ENCODE results near the gene GUCY1A2. TPM values are rescaled to one million over a fixed set of nuclear protein-coding genes. Genes with fewer than 3 reads are reported as not detected.

The GUCY1A2 gene
- total RNA-seq, 1 experiment from 2014 or later: 0.55 TPM

DNA sequence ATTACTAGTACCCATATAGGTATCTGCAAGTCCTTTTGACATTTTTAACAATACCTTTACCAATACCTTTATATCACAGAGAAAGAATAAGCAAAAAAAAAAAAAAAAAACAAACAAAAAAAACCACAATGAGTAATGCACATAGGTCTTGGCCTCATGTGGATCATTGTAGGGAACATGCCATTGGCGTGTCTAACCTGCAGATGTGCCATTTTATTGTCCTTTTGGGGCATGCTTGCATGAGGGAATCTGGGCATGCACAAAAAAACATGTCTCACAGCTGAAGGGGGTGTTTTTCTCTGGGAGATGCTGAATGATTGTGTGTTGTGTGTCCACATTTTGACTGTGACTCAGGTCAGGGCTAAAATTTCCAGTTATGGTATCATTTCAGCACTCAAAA is 361.6 kb downstream of the GUCY1A2 start:
- no peaks in the 10 kb centered on the region for H3K9me3 Mint-ChIP-seq
- no peak overlapping the region for H4K8ac ChIP-seq (replicated peaks; ENCODE audit: insufficient read length, low read depth, low read length)
- H2BK12ac ChIP-seq (ENCODE audit: insufficient read length, low read depth, low read length): no peak overlapping the region

More for the DNA sequence above, 361.6 kb downstream of the GUCY1A2 start:
- Histone ChIP-seq H3K27ac (ENCODE audit: insufficient read length, low read depth, low read length) (no peak overlapping the region), H3K4me2 (ENCODE audit: insufficient read depth, insufficient read length, low read length) (no peak overlapping the region), H3K18ac (ENCODE audit: insufficient read length, low read depth, low read length) (no peak overlapping the region), H3K14ac (ENCODE audit: insufficient read depth, low read length) (no peak overlapping the region), H3K4ac (ENCODE audit: low read depth, low read length) (no peak overlapping the region), H2BK20ac (ENCODE audit: low read depth, low read length, poor library complexity, severe bottlenecking) (no peak overlapping the region), H3T11ph (ENCODE audit: low read length) (no peak overlapping the region), H2BK15ac (ENCODE audit: low read depth, low read length) (no peak overlapping the region), H3K23ac (ENCODE audit: insufficient read length, low read depth, low read length) (no peak overlapping the region), H3K79me2 (ENCODE audit: insufficient read depth, low read length) (no peaks in the 10 kb centered on the region), H3K4me1 (ENCODE audit: insufficient read depth, low read length) (no peaks in the 10 kb centered on the region), H3K27me3 (ENCODE audit: insufficient read depth, low read length) (no peaks in the 10 kb centered on the region), H2AFZ (ENCODE audit: low read length) (no peak overlapping the region), H4K5ac (ENCODE audit: insufficient read length, low read depth, low read length) (no peak overlapping the region), H3K79me1 (ENCODE audit: insufficient read depth, low read depth, low read length, poor library complexity, severe bottlenecking) (no peaks in the 10 kb centered on the region), H2BK5ac (ENCODE audit: insufficient read length, low read length) (no peak overlapping the region), H2BK120ac (ENCODE audit: low read depth, low read length, poor library complexity, severe bottlenecking) (no peak overlapping the region), H3K23me2 (ENCODE audit: insufficient read length, low read depth, low read length, poor library complexity, severe bottlenecking) (no peaks in the 10 kb centered on the region), H3K9ac (ENCODE audit: extremely low read depth, insufficient read length, low read length) (no peak overlapping the region), H3K56ac (ENCODE audit: insufficient read length, low read depth, low read length) (no peak overlapping the region), H4K91ac (ENCODE audit: insufficient read length, low read depth, low read length) (no peak overlapping the region), H4K20me1 (ENCODE audit: control insufficient read depth, insufficient read depth, insufficient read length) (no peaks in the 10 kb centered on the region), H3K9me3 (ENCODE audit: control insufficient read depth, low read depth, low read length) (no peaks in the 10 kb centered on the region), H2AK5ac (ENCODE audit: insufficient read length, low read length) (no peak overlapping the region)
- WGBS (ENCODE audit: extremely low coverage, insufficient read length, low lambda C conversion rate): no CpG with 5 or more reads among the region's 1 CpG
- no peak for DNase-seq
- H3K27ac Mint-ChIP-seq: no peak overlapping the region
- TF ChIP-seq CTCF (conservative IDR thresholded peaks at IDR 0.05): no peak
- no peaks in the 10 kb centered on the region; a peak in 1 of 4 replicates for H3K4me1 Mint-ChIP-seq
- no peaks in the 10 kb centered on the region for H3K27me3 Mint-ChIP-seq (ENCODE audit: low read depth)
- H3K4me3 Mint-ChIP-seq: no peak overlapping the region
- H3K36me3 Mint-ChIP-seq (ENCODE audit: insufficient read depth in 1 of 3, low read depth in 3 of 3): no peaks in the 10 kb centered on the region; a peak in 1 of 7 replicates

All from H9 (cell line).